Measurements from ENCODE around the gene CTU2.

Gene CTU2

DNA sequence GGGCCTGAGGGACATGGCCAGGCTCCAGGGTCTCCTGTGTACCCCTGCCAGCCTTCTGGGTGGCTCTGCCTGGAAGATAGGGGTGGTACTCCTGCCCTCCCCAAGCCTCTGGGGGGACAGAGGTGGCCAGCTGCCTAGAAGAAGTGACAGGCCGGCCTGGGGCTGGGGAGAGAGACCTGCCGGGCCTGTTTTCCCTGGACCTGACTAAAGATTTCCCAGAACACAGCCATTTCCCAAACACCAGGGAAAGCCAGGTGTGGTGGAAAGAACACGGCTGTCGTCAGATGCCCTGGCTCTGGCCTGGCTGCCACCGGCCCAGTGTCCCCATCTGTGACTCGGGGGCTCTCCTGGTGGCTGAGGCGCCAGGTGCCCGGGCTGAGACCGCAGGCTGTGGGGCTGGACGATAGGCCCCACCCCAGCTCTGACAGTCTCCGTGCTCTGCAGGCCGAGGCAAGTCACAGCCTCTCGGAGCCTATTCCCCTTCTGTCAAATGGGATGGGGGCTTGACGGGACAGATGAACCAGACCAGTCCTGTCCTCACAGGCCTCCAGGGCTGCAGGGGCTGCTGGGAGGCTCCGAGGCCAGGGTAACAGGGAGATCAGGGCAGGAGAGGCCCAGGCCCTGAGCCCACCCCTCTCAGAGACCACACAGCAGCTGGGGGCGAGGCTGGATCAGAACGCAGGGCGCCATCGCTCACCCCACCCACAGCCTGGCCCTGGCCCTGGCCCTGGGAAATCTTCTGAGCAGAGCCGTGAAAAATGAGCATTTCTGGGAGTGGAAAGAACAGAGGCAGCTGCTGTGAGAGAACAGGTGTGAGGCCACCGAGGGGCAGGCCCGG, 33.1 kb downstream of the CTU2 start:
- FAIRE-seq (no peak), DNase-seq (ENCODE audit: insufficient read length, low spot score) (no peak)
- no peak for TF ChIP-seq POLR2A (IDR thresholded peaks at IDR 0.05; ENCODE audit: low read depth, low read length)

DNA sequence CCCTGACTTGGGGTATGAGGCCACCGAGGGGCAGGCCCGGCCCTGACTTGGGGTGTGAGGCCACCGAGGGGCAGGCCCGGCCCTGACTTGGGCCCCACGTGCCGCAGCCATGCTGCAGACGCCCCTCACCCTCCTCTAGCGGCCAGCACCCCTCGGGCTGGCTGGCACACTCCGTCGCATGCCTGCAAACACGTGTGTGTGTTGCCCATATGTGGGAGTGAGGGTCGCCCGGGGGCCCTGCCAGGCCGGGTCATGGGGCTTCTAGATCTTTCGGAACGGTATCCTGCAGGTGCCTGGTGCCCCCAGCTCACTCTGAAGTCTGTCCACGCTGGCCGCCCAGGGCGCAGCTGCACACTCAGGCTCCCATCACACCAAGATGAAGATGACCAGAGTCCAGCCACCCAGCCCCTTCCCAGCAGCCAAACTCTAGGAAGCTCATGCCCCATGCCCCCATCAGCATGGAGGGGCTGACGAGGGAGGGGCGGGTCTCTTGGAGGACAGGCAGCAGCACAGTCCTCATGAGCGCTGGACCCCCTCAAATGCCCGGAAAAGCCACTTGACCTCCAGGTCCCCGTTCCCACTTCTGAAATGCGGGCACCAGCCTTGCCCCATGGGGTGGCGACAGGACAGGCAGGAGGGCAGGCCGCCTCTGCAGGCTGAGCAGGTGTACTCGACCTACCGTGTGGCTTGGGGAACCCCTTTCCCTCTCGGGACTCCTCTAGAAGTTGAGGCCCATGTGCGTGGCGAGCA, 33.8 kb downstream of the CTU2 start:
- FAIRE-seq (no peak), DNase-seq (ENCODE audit: insufficient read length, low spot score) (no peak)
- no peak for TF ChIP-seq POLR2A (IDR thresholded peaks at IDR 0.05; ENCODE audit: low read depth, low read length)

DNA sequence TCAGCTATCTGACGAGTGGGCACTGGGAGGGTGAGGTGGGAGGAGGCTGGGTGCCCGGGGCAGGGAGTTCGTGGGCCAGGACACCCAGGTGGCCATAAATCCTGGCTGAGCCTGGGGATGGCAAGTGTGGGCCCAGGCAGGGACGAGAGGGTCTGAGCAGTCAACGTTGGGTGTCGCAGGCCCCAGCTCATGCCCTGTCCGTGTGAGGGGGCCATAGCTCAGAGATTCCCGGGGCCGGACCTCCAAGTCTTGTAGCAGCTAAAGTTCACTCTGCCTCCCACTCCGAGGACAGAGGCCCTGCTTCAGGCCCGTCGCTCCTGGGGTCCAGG, 34.4 kb downstream of the CTU2 start:
- no peak for TF ChIP-seq POLR2A (IDR thresholded peaks at IDR 0.05; ENCODE audit: low read depth, low read length)
- DNase-seq (ENCODE audit: insufficient read length, low spot score) (no peak), FAIRE-seq (no peak)

DNA sequence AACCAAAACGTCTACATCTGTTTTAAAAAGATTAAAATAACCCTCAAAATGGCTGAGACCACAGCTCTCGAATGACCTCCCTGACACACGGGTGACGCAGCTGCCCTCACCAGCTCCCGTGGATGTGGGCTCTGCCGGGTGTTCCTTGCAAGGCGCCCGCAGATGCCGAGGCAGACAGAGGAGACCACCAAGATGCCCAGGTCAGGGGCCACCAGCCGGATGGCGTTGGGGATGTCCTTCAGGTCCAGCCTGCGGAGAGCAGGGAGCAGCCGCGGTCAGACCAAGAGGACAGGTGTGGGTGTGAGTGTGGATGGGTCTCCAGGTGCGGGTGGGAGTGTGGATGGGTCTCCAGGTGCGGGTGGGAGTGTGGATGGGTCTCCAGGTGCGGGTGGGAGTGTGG, 35.1 kb downstream of the CTU2 start:
- DNase-seq (ENCODE audit: insufficient read length, low spot score): no peak
- no peak for TF ChIP-seq POLR2A (IDR thresholded peaks at IDR 0.05; ENCODE audit: low read depth, low read length)
- FAIRE-seq: no peak

DNA sequence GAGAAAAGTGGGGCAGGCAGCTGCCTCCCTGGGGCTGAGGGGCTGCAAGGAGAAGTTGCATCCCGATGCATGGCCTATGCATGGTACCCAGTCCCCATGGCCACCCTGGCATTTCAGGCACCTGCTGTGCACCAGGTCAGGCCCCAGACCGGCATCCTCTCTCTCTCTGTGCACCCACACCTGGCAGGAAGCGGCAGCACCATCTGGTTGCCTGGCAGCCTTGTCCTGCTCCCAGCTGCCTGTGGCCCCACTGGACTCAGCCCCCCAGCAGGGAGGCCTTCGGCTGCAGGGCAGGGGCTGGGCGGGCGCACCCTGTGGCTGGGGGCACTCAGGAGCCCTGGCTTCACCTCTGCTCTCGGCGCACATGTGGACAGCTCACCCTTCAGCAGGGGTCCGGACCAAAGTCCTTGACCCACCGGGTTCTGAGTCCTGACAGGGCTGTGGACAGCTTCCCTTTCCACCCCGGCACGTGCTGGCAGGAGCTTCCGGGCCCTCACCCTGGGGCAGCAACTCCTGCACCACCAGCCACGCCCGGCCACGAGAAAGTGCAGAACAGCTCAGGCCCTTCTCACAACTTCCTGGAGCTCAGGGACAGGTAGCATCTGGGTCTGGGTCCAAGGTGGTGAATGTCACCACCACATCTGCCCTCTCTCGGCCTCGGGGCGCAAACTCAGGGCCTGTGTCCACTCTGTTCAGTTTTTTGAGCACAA, 36.7 kb downstream of the CTU2 start:
- TF ChIP-seq POLR2A (IDR thresholded peaks at IDR 0.05; ENCODE audit: low read depth, low read length): no peak
- no peak for DNase-seq (ENCODE audit: insufficient read length, low spot score)
- no peak for FAIRE-seq

DNA sequence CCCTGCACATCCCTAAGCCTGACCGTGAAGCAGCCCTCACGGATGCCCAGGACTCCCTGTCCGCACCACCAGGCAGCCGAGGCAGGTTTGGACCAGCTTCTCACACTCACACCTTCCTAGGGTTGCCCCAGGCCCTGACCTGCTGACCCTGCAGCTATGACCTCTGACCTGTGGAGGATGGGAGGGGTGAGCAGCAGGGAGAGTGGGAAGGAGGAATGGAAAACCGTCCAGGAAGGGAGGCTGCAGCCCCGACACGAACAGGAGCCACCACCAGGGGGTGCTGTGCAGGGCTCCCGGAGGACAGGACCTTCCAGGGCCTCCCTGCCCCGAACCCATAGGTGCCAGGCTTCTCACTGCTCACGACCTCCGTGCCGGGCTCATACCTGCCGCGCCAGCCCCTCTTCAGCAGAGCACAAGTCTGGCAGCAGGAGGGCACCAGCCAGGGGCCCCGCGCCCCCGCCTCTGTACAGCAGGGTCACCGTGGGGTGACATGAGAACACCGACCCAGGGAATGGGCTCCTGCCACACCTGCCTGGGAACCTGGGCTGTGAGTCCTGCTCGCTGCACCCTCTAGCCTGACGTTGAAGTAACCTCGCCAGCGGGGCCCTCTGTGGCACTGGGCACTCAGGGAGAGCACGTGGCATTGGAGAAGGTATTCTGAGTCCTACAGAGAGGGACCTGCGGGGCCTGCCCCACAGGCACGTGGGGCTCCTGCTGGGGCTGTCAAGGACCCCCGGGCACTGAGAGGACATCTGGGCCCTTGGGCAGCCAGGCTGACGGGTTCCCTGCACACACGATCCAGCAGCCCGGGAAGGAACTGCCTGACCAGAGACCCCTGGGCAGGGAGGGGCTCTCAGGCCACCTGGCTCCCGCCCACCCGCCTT, 37.6 kb downstream of the CTU2 start:
- FAIRE-seq (no peak), DNase-seq (ENCODE audit: insufficient read length, low spot score) (peak; percentile 90)

DNA sequence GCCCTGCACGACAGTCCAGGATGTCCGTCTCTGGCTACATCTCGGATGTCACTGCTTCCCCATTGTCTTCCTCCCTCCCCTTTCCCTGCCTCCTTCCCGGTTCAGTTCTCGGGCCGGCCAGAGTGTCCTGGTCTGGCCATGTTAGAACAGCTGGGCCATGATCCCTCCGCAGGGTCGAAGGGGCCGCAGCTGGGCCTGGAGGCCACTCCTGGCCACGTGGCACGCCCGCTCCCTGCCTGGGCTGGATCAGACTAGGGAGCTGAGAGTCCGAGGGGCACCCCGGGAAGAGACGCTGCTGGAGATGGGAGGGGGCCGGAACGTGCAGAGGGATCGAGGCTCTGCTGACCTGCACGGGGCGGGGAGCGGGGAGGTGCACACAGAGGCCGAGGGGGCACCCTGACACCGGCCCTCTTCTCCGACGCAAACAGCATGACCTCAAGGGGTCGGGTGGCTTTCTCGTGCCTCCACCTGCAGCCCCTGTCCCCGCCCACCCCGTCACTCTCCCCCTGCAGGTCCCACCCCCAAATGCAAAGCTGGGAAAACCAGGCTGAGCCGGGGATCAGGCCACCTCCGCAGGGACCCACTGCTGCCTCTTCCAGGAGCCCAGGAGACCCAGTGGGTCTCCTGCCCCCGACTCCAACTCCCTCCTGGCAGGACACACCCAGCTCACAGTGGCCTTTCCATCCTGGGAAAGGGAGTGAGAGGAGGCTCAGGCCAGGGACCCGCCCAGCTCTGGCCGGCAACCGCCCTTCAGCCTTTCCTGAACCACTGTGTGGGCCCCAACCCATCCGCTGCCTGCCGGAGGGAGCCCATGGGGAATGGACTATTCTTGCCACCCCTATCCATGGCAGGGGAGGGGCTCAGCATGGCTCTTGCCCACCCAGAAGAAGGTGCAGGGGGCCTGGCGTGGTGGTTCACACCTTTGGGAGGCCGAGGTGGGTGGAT, 38.5 kb downstream of the CTU2 start:
- no peak for TF ChIP-seq POLR2A (IDR thresholded peaks at IDR 0.05; ENCODE audit: low read depth, low read length)
- FAIRE-seq (no peak), DNase-seq (ENCODE audit: insufficient read length, low spot score) (no peak)

More for the DNA sequence above, 37.6 kb downstream of the CTU2 start:
- TF ChIP-seq POLR2A (IDR thresholded peaks at IDR 0.05; ENCODE audit: low read depth, low read length): no peak

DNA sequence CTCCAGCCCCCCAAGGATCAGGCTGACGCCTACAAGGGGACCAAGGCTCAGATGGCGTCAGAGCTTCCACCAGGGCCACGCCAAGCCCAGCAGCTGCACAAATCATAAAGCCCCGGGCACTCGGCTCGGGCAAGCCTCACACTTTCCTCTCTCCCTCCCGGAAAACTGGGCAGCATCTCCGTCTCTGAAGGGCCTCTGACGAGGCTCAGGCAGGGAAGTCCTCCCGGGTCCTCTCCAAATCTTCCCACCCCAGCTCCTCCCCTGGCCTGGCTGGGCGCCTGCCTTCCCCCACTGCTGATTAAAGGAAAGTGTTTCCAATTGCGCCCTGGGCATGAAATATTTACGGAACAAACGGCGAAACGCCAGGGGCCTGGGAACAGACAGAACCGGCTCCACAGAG, 40.2 kb downstream of the CTU2 start:
- no peak for FAIRE-seq
- DNase-seq (ENCODE audit: insufficient read length, low spot score): no peak
- no peak for TF ChIP-seq POLR2A (IDR thresholded peaks at IDR 0.05; ENCODE audit: low read depth, low read length)

DNA sequence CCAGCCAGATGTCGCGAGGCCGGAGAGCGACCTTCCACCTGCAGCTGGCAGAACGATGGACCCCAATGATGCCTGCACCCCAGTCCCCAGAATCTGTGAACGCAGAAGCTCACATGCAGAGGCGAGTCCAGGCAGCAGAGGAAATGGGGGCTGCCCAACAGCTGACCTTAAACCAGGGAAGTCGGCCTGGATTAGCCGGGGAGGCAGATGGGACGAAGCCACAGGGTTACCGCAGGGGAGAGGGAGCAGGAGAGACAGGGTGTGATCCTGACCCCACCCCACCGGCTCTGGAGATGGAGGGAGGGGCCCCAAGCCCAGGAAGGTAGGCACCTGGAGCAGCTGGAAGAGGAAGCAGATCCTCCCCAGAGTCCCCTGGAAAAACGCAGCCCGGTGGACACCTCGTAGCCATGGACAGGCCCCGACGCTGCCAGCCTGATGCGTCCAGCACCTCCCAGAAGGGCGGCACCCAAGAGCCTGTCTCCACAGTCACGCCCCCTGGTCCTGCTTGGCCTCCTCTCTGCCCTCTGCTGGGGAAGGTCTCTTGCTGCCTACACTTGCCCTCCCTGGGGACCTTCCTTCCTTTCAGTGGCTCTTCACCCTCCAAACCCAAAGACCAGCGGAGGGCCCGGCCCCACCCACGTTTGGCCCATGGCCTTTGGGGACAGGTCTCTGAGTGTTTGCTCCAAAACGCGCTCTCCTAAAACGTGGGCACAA, 41.4 kb downstream of the CTU2 start:
- no peak for FAIRE-seq
- peak; percentile 97 for DNase-seq (ENCODE audit: insufficient read length, low spot score)

DNA sequence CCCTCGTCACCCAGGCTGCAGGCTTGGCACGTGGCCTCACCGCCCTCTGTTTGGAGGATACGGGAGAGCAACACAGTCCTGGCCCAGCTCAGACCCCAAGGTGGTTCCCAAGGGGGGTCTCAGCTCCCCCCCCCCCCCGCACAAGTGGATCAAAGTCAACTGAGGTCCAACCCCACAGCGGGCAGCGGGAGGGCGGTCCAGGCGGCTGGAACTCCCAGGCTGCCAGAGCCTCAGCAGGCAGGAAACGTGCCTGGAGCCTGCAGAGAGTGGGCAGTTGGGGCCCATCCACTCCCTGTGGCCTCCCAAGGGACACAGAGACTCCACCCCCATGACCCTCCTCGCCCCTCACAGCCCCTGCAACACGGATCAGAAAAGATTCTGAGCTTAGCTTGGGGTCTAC, 42.1 kb downstream of the CTU2 start:
- FAIRE-seq: no peak
- DNase-seq (ENCODE audit: insufficient read length, low spot score): no peak
- TF ChIP-seq POLR2A (IDR thresholded peaks at IDR 0.05; ENCODE audit: low read depth, low read length): no peak

More for the DNA sequence above, 41.4 kb downstream of the CTU2 start:
- no peak for TF ChIP-seq POLR2A (IDR thresholded peaks at IDR 0.05; ENCODE audit: low read depth, low read length)

DNA sequence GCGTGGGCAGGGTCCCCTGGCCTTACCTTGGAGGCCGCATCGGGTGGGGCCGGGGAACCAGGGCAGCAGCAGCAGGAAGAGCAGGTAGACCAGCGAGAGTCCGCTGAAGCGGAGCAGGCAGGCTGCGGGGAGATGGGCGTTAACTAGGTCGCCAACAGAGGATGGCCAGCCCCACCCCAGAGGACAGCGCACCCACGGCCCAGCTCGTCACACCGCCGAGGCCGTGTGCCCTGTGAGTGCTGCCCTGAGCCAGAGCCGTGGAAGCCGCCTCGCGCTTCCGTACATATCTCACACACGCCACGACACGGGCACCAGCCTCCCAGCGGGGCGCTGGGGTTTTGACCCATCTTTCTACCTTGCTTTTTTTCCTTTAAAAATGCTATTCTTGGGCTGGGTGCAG, 43.1 kb downstream of the CTU2 start:
- no peak for FAIRE-seq
- no peak for DNase-seq (ENCODE audit: insufficient read length, low spot score)
- no peak for TF ChIP-seq POLR2A (IDR thresholded peaks at IDR 0.05; ENCODE audit: low read depth, low read length)

DNA sequence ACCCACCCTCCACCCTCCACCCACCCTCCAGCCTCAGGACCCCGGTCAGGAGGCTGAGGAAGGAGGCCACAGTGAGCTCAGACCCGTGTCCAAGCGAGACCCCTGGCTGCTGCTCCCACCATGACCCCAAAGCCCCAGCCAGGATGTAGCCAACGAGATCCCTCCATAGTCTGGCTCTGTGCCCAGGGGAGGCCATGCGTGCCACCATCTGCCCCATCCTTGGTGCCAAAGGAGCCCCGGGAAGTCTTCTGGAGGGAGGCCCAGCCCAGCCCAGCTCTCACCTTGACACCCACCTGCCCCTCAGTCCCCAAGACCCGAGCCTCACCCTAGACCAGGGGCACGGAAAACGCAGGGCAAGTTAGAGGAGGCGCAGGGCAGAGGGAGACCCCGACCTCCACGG, 44.6 kb downstream of the CTU2 start:
- no peak for DNase-seq (ENCODE audit: insufficient read length, low spot score)
- TF ChIP-seq POLR2A (IDR thresholded peaks at IDR 0.05; ENCODE audit: low read depth, low read length): no peak
- no peak for FAIRE-seq
